BJ (cell line): ENCODE measurements around the gene REEP2. TPM values are rescaled to one million over a fixed set of nuclear protein-coding genes. Genes with fewer than 3 reads are reported as not detected.

Source experiments
- CTCF ChIA-PET: fragments of 350-600 bp; formaldehyde crosslinking; extraction: SDS; loops from one replicate; lab custom pipeline; 2021; ENCODE audit warnings: antibody characterized with exemption, inconsistent platforms; lab: Yijun Ruan, JAX
- POLR2A ChIA-PET: fragments of 300-600 bp; sonication (Branson Sonifier 250); formaldehyde crosslinking; extraction: SDS; loops from one replicate; lab custom pipeline; 2021; ENCODE audit warnings: antibody characterized with exemption; lab: Charles Lee
- DNase-seq: peaks from one replicate; pipeline ENCODE4 v3.0.0-alpha.2; 2011; ENCODE audit warnings: low read depth
- H3K27me3 ChIP-seq: 2 replicates; pipeline ENCODE4 v1.6.0; 2011; ENCODE audit warnings: low read length; ENCODE audit not compliant: control insufficient read depth, insufficient read depth
- H3K36me3 ChIP-seq: 2 replicates; pipeline ENCODE4 v1.5.1; 2011; ENCODE audit warnings: low read length; ENCODE audit not compliant: control insufficient read depth, insufficient read depth
- H3K4me3 ChIP-seq: 2 replicates; pipeline ENCODE4 v1.5.1; 2011; ENCODE audit warnings: low read depth, mild to moderate bottlenecking, control low read depth, low read length
- CTCF ChIP-seq: IDR thresholded peaks from 2 replicates; pipeline ENCODE4 v1.5.1; 2011; ENCODE audit warnings: low read depth, mild to moderate bottlenecking, control low read depth, inconsistent platforms, low read length, moderate library complexity; ENCODE audit not compliant: insufficient read depth
- polyA plus RNA-seq: library from polyadenylated mRNA; depleted of rRNA; stranded (reverse); fragments of >200 nt; gene quantifications from 2 replicates; pipeline ENCODE4 v1.2.3, GENCODE V29; 2011

Gene REEP2
- polyA plus RNA-seq, 1 experiment, result 12.0 TPM

- H3K36me3 ChIP-seq, result no peaks in the 10 kb centered on the region
- ChIA-PET POLR2A (no interaction called here), CTCF (interaction anchor here (1.0 to 11.0 kb wide), 2 partner anchors 11 to 59 kb away, joined by 5 to 123 read pairs; no protein-coding TSS in a partner anchor)
- no peak for DNase-seq
- no peak overlapping the region for H3K4me3 ChIP-seq
- H3K27me3 ChIP-seq, result no peaks in the 10 kb centered on the region
- no peak for TF ChIP-seq CTCF
Measured at GRCh38 chr5:138444078-138444773, 5.4 kb downstream of the REEP2 start.

- no peak for TF ChIP-seq CTCF
- no peaks in the 10 kb centered on the region for H3K36me3 ChIP-seq
- ChIA-PET POLR2A (no interaction called here), CTCF (interaction anchor here (1.0 to 11.0 kb wide), 2 partner anchors 10 to 59 kb away, joined by 5 to 123 read pairs; no protein-coding TSS in a partner anchor)
- H3K4me3 ChIP-seq, result no peak overlapping the region
- no peaks in the 10 kb centered on the region for H3K27me3 ChIP-seq
- no peak for DNase-seq
Measured at GRCh38 chr5:138444774-138445546, 6.1 kb downstream of the REEP2 start.

- ChIA-PET CTCF (interaction anchor here (7.9 to 11.0 kb wide), 2 partner anchors 16 to 58 kb away, joined by 101 to 123 read pairs; partner anchors contain the start of gene EGR1), POLR2A (no interaction called here)
- Histone ChIP-seq H3K36me3 (no peaks in the 10 kb centered on the region), H3K4me3 (no peak overlapping the region), H3K27me3 (no peaks in the 10 kb centered on the region)
- DNase-seq, result no peak
- no peak for TF ChIP-seq CTCF
Measured at GRCh38 chr5:138445547-138446271, 6.9 kb downstream of the REEP2 start.

GRCh38 chr5:138448070-138448469 lies 9.2 kb downstream of the REEP2 start:
- DNase-seq, result no peak
- TF ChIP-seq CTCF, result no peak
- Histone ChIP-seq H3K36me3 (no peaks in the 10 kb centered on the region), H3K4me3 (no peak overlapping the region), H3K27me3 (no peaks in the 10 kb centered on the region)
- CTCF ChIA-PET, result interaction anchor here (1.5 to 11.0 kb wide), 5 partner anchors 14 to 100 kb away, joined by 3 to 123 read pairs (median 35); partner anchors contain the start of gene EGR1
- POLR2A ChIA-PET, result no interaction called here
